Measurements from ENCODE around the gene KCNQ4.

Gene KCNQ4

GRCh38 chr1:40861224-40862003, 77.8 kb downstream of the KCNQ4 start:
- peak; percentile 65 for DNase-seq (ENCODE audit: low spot score)

GRCh38 chr1:40862008-40862863, 78.6 kb downstream of the KCNQ4 start, which contains the start of gene CITED4:
TSS of gene CITED4 (minus strand) at chr1:40862363. CDS start at chr1:40862127, 236 bp downstream.
- DNase-seq (ENCODE audit: low spot score), result peak; percentile 98

GRCh38 chr1:40868051-40868723, 84.6 kb downstream of the KCNQ4 start:
- DNase-seq (ENCODE audit: low spot score), result no peak

- DNase-seq (ENCODE audit: low spot score), result no peak
These were observed 86.6 kb downstream of the KCNQ4 start for GRCh38 chr1:40870135-40870728.

- DNase-seq (ENCODE audit: low spot score), result peak; percentile 53
These were observed 88.7 kb downstream of the KCNQ4 start for GRCh38 chr1:40872276-40872675.

GRCh38 chr1:40873863-40874472, 90.4 kb downstream of the KCNQ4 start:
- DNase-seq (ENCODE audit: low spot score), result no peak

GRCh38 chr1:40876436-40876761, 92.8 kb downstream of the KCNQ4 start:
- no peak for DNase-seq (ENCODE audit: low spot score)

- DNase-seq (ENCODE audit: low spot score), result no peak
These were observed 93.3 kb downstream of the KCNQ4 start for GRCh38 chr1:40876891-40877290.

GRCh38 chr1:40877698-40878097, 94.1 kb downstream of the KCNQ4 start:
- DNase-seq (ENCODE audit: low spot score), result peak; percentile 83

- no peak for DNase-seq (ENCODE audit: low spot score)
These were observed 95.3 kb downstream of the KCNQ4 start for GRCh38 chr1:40878906-40879305.

- no peak for DNase-seq (ENCODE audit: low spot score)
These were observed 96.0 kb downstream of the KCNQ4 start for GRCh38 chr1:40879482-40880175.

GRCh38 chr1:40880813-40881549, 97.4 kb downstream of the KCNQ4 start:
- no peak for DNase-seq (ENCODE audit: low spot score)

GRCh38 chr1:40884055-40884795, 100.6 kb downstream of the KCNQ4 start:
- DNase-seq (ENCODE audit: low spot score), result peak; percentile 40

- DNase-seq (ENCODE audit: low spot score), result no peak
These were observed 102.9 kb downstream of the KCNQ4 start for GRCh38 chr1:40886318-40887011.

- DNase-seq (ENCODE audit: low spot score), result no peak
These were observed 103.4 kb downstream of the KCNQ4 start for GRCh38 chr1:40887012-40887378.

- DNase-seq (ENCODE audit: low spot score), result no peak
These were observed 104.1 kb downstream of the KCNQ4 start for GRCh38 chr1:40887652-40888051.

All from AG20443 (cell line).